Chondrocyte (in vitro differentiated cells): ENCODE data around the gene YIPF1. TPM values are rescaled to one million over a fixed set of nuclear protein-coding genes. Genes with fewer than 3 reads are reported as not detected.

Experiments
- DNase-seq: peaks from one replicate; pipeline ENCODE4 v3.0.0; 2021; ENCODE audit warnings: mixed read lengths, low spot score
- H3K27ac Mint-ChIP-seq: one replicate; pipeline ENCODE4 v1.8.0; 2021; ENCODE audit warnings: mild to moderate bottlenecking, moderate library complexity, mixed read lengths; ENCODE audit not compliant: unreplicated experiment
- H3K27me3 Mint-ChIP-seq: 2 replicates; pipeline ENCODE4 v1.8.0; 2021; ENCODE audit warnings: low read depth, mixed read lengths
- H3K36me3 Mint-ChIP-seq: 2 replicates; pipeline ENCODE4 v1.8.0; 2021; ENCODE audit warnings: low read depth, mixed read lengths
- H3K4me1 Mint-ChIP-seq: 2 replicates; pipeline ENCODE4 v1.8.0; 2021; ENCODE audit warnings: low read depth, mild to moderate bottlenecking, mixed read lengths
- H3K4me3 Mint-ChIP-seq: one replicate; pipeline ENCODE4 v1.8.0; 2021; ENCODE audit warnings: mild to moderate bottlenecking, moderate library complexity, mixed read lengths; ENCODE audit not compliant: unreplicated experiment
- H3K9me3 Mint-ChIP-seq: 2 replicates; pipeline ENCODE4 v1.8.0; 2021; ENCODE audit warnings: low read depth, mixed read lengths
- total RNA-seq: library from RNA; stranded (reverse); gene quantifications from 3 replicates; pipeline ENCODE4 v1.2.1, GENCODE V29; 2021
- TF ChIP-seq, protein P1 (sequence below): fragments of 200-600 bp; sonication (generic); IDR thresholded peaks from 2 replicates; pipeline ENCODE4 v1.5.0; 2021; ENCODE audit warnings: antibody characterized with exemption, mild to moderate bottlenecking, moderate library complexity

YIPF1 gene
- total RNA-seq, 1 donor from 2014 or later, result 18.1 TPM

DNA sequence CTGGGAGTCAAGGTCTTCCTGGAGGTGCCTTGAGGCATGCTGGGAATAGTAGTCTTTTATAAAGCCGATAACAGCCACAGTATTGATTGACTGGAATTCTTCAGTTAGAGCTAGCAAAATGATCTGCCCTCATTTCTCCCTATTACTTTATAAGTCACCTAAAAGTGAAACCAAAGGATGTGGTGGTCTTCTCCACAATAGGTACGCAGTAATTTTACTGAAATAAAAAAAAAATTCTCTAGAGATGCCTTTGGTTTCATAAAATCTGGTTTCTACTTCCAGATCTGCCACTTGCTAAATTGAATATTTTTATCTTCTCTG, 51.0 kb downstream of the YIPF1 start:
- DNase-seq, result no peak
- Mint-ChIP-seq H3K36me3 (peaks cover 2% of the 10 kb centered on the region), H3K4me1 (peaks cover 28% of the 10 kb centered on the region), H3K27ac (no peak overlapping the region), H3K4me3 (peak overlapping the region; percentile 97), H3K27me3 (no peaks in the 10 kb centered on the region), H3K9me3 (peaks cover 13% of the 10 kb centered on the region)
- TF ChIP-seq, protein P1, sequence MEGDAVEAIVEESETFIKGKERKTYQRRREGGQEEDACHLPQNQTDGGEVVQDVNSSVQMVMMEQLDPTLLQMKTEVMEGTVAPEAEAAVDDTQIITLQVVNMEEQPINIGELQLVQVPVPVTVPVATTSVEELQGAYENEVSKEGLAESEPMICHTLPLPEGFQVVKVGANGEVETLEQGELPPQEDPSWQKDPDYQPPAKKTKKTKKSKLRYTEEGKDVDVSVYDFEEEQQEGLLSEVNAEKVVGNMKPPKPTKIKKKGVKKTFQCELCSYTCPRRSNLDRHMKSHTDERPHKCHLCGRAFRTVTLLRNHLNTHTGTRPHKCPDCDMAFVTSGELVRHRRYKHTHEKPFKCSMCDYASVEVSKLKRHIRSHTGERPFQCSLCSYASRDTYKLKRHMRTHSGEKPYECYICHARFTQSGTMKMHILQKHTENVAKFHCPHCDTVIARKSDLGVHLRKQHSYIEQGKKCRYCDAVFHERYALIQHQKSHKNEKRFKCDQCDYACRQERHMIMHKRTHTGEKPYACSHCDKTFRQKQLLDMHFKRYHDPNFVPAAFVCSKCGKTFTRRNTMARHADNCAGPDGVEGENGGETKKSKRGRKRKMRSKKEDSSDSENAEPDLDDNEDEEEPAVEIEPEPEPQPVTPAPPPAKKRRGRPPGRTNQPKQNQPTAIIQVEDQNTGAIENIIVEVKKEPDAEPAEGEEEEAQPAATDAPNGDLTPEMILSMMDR, result no peak

DNA sequence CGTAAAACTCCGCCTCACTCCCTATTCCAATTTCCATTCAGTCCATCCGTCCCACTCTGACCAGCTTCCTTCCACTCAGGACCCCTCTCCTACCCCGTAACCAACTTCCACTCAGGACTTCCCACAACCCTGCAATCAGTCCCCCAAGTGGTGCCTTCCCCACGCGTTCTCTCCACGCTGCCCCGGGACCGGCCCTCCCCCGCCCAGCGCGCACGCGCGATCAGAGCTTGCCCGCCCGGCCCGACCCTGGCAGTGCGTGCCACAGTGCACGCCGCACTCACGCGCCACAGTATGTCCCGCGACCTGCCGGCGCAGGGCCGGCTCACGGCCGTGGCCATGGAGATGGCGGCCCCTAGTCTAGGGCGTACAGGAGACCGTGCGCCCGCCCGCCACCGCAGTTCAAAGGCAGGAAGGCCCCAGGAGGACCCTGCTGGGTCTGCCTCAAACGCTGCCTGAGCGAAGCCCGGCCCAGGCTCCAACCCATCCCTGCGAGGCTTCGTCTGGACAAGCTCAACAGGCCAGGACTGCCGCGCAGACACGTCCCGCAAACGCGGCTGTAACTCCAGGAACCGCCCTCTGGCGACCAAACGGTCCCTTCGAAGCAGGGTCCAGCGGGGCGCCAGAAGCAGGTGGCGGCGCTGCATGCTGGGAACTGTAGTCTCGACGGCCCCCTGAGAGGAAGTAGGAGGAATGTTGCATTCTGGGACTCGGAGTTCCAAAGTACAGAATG, 51.5 kb downstream of the YIPF1 start, which contains the start of gene NDC1:
TSS of gene NDC1 (minus strand) at position 373 of the 730 bp plus-strand sequence. CDS start at position 338, 35 bp downstream.
- TF ChIP-seq, protein P1, result peak; percentile 69
- Mint-ChIP-seq H3K27ac (peak within 1 kb of the TSS; percentile 94), H3K9me3 (peaks cover 11% of the 10 kb centered on the region), H3K4me1 (peaks cover 28% of the 10 kb centered on the region), H3K36me3 (peaks cover 2% of the 10 kb centered on the region), H3K27me3 (no peaks in the 10 kb centered on the region), H3K4me3 (peak within 1 kb of the TSS; percentile 97)
- peak; percentile 95 for DNase-seq

DNA sequence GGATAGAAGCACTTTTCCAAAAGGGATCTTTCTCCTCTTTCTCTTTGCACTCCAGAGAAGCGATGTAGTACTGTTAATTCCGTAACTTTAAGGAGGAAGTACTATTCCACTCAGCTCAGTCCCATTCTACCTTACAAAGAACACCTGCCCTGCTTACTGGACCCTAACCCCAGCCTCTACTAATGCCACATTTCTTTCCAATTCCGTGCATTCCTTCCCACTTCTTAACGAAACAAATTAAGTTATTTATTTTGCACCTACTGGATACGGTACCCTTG, 52.0 kb downstream of the YIPF1 start:
- Mint-ChIP-seq H3K27ac (peak overlapping the region; percentile 94), H3K36me3 (peaks cover 2% of the 10 kb centered on the region), H3K9me3 (peaks cover 11% of the 10 kb centered on the region), H3K27me3 (no peaks in the 10 kb centered on the region), H3K4me1 (peaks cover 28% of the 10 kb centered on the region), H3K4me3 (peak overlapping the region; percentile 97)
- TF ChIP-seq, protein P1, result no peak
- DNase-seq, result no peak

- Mint-ChIP-seq H3K4me1 (peaks cover 28% of the 10 kb centered on the region), H3K9me3 (no peaks in the 10 kb centered on the region), H3K27me3 (no peaks in the 10 kb centered on the region), H3K36me3 (no peaks in the 10 kb centered on the region), H3K4me3 (no peak overlapping the region), H3K27ac (no peak overlapping the region)
- TF ChIP-seq, protein P1, result no peak
- DNase-seq, result no peak
Observed at GRCh38 chr1:53835491-53835890, 54.1 kb downstream of the YIPF1 start.

GRCh38 chr1:53834776-53835175, 54.8 kb downstream of the YIPF1 start:
- TF ChIP-seq, protein P1, result no peak
- Mint-ChIP-seq H3K4me3 (no peak overlapping the region), H3K36me3 (no peaks in the 10 kb centered on the region), H3K27ac (no peak overlapping the region), H3K4me1 (peaks cover 28% of the 10 kb centered on the region), H3K27me3 (no peaks in the 10 kb centered on the region), H3K9me3 (no peaks in the 10 kb centered on the region)
- no peak for DNase-seq
